GM18498 (cell line): ENCODE measurements around the gene TRAP1.
"Not testable (repeated sequence)": the region's sequence is repeated elsewhere in the genome, so short reads cannot be mapped to it uniquely, and the experiment has no call there.

Experiments
- ATAC-seq: cut with Tn5 transposase; IDR thresholded peaks from one replicate; pipeline ENCODE4 v1.9.1; 2021; ENCODE audit warnings: mild to moderate bottlenecking, moderate library complexity; ENCODE audit not compliant: unreplicated experiment

TRAP1 gene

DNA sequence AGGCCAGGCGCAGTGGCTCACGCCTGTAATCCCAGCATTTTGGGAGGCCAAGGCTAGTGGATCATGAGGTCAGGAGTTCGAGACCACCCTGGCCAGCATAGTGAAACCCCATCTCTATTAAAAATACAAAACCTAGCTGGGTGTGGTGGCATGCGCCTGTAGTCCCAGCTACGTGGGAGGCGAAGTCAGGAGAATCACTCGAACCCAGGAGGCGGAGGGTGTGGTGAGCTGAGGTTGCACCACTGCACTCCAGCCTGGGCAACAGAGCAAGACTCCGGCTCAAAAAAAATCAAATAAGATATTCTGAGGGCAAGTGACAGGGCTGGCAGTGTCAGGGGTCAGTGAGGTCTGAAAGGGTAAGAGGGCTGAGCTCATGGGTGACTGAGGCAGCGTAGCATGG is 2.9 kb downstream of the TRAP1 start:
- not testable (repeated sequence) for ATAC-seq

DNA sequence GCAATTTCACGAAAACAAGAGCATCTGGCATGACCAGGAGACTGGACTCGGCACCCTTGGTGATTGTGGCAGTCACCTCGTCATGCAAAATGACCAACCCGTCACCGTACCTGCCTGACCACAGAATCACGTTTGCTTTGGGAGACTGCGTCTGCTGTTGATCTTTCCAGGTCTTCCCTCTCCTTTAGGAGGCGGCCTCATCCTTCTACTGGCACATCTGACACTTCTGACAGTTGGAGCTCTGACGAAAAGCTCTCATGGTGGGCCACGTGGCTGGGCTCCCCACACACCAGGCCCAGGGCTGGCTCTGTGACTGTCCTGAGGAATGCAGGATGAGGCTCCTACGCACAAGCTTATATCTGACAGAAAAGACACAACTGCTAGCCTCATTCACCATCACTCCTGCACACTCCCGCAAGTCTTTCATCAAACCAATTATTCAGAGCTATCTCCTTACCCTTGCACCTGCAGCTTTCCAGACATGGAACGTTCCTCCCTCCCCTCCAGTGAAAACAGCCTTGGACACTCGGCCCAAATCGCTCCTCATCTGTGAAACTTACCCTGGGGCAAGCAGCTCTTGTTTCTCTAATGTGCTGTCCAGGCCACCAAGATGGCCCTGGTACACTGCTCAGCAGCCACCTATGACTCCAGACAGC is 3.6 kb downstream of the TRAP1 start:
- ATAC-seq = no peak

DNA sequence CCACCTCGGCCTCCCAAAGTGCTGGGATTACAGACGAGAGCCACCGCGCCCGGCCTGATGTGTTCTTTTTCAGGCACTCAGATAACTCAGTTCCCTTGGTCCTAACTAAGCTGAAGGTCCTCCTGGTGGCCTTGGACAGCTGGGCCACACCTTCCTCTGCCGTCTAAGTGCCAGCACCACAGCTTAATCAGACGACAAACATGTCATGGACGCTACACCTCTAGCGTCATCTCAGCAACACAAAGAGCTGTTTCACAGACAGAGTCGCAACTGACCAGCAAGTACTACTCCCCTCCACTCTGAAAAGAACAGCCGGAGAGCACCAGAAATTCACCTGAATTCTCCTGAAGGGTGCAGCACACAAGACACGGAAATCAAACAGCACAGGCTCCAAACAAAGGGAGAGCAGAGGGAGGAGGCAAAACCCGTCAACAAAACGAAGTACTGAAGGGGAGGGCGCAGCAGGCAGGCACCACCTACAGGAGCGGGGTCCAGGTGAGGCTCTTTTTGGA is 4.4 kb downstream of the TRAP1 start:
- ATAC-seq = no peak

DNA sequence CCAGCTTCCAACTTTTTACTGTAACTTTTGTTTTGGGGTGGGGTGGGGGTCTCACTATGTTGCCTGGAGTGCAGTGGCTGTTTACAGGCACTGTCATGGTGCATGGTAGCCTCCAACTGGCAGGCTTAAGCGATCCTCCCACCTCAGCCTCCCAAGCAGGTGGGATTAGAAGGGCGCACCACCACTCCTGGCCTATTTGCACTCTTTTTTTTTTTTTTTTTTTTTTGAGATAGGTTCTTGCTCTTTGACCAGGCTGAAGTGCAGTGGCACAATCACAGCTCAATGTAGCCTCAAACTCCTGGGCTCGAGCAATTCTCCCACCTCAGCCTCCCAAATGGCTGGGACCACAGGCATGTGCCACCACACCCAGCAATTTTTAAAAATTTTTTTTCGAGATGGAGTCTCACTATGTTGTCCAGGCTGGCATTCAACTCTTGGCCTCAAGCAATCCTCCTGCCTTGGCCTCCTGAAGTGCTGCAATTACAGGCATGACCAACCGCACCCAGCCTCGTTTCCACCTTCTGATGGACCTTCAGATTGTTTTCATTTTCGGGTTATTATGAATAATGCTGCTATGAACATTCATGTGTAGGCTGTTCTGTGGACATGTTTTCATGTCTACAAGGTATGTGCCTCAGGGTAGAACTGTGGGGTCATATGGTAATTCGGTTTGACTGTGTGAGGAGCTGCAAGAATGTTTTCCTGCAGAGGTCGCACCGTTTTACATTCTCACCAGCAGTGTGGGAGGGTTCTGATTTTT is 10.9 kb downstream of the TRAP1 start:
- no peak for ATAC-seq

DNA sequence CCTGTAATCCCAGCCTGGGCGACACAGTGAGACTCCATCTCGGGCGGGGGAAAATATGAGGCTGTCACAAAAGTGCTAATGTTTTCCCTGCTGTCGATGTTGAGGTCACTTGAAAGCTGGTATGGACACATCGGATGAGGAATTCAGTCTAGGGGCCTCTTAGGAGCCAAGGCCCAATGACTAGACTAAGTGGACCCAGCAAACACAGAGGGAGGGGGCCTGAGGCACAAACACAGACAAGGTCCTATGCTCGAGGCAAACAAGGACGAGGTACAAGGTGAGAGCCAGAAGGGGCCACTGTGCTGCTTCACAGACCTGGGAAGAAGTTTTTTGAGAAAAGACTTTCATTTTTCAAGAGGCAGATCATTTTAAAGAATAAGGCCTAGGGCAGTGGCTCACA is 15.2 kb downstream of the TRAP1 start:
- no peak for ATAC-seq

DNA sequence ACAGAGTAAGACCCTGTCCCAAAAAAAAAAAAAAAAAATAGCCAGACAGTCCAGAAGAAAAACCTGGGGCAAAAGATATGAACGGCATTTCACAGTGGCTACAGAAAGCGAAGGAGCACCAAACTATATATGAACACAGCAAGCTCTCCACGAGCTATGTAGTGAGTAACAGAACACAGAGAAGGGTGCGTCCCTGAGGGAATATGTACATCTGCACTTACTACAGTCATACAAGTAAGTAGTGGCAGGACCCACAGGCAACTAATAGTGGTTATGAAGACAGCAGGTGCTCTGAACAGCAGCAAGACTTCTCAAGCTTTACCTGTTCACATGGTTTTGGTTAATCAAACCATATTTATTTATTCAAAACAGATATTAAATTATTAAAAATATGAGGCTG is 15.8 kb downstream of the TRAP1 start:
- no peak for ATAC-seq

DNA sequence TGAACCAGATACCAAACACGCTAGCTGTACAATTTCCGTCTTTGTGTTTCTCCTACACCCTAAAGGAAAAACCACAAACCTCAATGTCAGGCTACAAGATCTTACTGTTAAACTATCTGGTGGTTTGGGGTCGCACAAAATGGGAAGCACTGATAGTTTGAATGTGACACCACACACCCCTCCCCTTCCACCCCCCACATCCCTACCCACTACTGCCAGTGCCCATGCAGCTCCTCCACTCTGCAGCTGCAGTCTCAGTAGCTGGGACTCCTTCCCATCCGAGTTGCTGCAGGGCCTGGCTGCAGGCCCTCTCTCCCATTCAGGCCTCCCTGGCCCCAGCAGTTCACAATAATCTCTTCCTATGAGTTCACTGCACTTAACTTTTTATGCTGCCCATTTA is 18.4 kb downstream of the TRAP1 start:
- ATAC-seq = no peak

DNA sequence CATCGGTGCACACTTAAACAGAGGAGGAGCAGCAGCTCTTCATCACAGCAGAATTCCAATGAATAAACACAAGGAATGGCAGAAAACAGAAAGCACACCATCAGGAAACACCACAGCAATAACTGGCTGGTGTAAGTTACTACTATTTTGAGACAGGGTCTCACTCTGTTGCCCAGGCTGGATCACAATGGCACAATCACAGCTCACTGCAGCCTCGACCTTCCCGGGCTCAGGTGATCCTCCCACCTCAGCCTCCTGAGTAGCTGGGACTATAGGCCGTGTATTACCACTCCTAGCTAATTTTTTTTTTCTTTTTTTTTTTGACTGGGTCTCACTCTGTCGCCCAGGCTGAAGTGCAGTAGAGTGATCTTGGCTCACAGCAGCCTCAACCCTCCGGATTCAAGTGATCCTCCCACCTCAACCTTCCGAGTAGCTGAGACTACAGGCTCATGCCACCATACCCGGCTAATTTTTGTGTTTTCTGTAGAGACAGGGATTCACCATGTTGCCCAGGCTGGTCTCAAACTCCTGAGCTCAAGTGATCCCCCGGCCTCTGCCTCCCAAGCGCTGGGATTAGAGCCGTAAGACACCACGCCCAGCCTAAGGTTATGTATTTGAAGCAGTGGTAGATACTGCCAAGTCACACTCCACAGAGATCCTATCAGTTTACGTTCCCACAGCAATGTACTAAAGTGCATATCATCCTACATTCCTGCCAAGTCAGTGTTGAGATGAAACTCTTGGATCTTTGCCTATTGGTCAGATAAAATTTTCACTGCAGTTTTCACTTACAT is 20.7 kb downstream of the TRAP1 start:
- no peak for ATAC-seq

DNA sequence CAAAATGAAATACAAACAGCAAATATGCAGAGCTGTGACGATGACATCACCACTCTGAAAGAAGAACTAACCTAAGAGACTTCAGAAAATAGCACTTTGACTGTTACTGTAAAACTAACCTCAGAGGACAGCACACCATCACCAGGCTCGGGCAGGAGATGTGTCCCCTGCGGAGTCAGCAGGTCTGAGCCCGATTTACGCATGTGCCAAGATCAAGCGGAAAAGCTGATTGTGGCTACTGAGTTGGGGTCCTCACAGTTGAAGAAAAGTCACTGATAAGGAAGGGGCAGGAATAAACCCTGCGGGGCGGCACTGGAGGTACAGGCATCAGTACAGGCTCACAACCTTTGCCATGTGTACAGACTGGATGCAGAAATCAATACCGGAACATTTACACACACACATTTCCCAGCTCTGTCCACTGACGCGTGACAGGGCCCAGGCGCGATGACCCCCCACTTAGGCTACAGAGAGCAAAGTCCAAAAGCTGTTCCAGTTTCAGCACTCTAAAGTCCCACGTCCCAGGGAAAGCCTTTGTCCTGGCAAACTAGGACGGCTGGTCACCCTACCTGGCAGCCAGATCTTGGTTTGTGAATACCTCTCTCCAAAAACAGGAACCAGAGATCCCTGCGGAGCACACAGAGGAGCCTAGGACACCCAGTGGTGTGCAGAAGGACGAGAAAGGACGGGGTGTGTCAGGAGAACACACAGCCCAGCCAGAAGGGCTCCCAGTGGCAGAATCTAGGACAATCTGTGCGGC is 21.5 kb downstream of the TRAP1 start:
- no peak for ATAC-seq

DNA sequence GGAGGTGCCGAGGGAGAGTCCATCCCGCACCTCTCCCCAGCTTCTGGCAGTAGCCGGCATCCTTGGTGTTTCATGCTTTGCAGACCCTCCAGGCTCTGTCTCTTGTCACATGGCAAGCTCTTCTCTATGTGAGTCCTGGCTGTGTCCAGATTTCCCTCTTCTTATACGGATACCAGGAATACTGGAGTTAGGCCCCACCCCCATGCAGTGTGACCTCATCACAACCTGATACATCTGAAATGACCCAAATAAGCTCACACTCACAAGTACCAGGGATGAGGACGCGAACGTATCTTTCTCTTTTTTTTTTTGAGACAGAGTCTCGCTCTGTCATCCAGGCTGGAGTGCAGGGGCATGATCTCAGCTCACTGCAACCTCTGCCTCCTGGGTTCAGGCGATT is 23.3 kb downstream of the TRAP1 start:
- no peak for ATAC-seq

DNA sequence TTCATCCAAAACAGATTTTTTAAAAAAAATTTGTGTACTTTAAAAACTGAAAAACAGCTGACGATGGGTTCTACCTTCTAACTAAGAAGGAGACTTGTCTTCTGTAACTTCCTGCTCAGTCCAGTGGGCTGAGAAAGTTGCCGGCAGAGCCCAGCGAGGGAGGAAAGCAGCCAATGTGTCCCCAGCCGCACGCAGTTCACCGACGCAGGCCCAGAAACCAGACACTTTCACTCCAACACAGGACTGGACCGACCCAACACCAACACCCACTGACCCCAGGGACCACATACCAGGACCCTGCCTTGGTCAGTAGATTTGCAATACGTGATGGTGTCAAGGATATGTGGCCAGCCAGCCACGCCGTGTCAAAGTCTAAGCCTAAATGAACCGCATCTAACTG is 25.6 kb downstream of the TRAP1 start:
- no peak for ATAC-seq

DNA sequence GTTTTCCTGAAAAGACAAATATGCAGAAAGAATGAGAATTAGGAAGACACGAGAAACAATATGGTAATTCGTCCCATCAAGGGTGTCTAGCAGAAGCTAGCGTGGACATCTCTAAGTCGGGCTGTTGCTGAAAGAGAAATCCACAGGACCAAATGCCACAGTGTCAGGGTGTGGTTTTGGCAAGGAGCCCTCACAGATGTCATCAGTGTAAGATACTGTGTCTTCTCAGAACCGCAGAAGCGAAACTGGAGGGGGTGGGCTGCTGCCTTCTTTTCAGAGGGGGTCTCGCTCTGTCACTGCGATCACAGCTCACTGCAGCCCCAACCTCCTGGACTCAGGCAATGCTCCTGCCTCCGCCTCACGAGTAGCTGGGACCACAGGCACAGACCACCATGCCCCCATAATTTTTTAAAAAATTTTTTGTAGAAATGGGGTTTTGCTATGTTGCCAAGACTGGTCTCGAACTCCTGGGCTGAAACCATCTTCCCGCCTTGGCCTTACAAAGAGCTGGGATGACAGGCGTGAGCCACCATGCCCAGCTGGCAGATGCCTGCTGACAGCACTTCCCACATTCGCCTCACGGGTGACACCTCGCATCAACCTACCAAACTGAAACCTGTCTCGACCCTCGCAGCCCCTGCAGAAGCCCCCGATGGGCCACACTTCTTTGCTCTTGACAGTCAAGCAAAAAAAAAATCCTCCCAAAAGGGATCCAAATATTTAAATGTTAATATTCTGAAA is 26.2 kb downstream of the TRAP1 start:
- no peak for ATAC-seq

DNA sequence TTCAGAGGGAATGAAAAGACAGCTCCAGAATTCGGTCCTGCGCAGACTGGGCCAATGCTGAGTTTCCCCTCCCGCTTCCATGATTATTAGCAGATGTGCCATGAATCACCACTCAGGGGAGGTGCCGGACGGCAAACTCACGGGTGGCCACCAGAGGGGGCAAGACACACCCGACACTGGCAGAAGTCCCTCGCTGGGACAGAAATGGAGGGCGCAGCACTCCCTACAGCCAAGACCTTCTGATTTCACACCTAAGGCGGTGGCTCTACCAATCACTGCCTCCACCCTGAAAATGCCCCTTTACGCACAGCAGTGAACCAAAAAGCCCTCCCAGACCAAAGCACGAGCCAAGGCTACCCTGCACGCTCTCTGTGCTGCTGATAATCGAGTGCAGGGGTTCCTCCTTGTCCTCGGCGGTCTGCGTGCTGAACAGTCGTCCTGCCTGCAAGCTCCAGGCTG is 26.8 kb downstream of the TRAP1 start:
- peak; percentile 68 for ATAC-seq

DNA sequence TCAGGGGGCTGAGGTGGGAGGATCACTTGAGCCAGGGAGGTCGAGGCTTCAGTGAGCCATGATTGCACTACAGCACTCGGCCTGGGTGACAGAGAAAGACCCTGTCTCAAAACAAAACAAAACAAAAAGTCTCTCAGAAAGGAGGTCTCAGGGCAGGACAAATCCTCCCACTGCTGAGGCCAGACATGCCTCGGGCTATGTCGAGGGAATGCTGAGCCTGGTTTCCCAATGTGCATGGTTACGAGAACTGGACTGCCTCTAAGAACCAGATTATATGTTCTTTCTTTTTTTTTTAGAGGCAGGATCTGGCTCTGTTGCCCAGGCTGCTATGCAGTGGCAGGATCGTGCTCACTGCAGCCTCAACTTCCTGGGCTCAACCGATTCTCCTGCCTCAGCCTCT is 27.6 kb downstream of the TRAP1 start:
- ATAC-seq = no peak

DNA sequence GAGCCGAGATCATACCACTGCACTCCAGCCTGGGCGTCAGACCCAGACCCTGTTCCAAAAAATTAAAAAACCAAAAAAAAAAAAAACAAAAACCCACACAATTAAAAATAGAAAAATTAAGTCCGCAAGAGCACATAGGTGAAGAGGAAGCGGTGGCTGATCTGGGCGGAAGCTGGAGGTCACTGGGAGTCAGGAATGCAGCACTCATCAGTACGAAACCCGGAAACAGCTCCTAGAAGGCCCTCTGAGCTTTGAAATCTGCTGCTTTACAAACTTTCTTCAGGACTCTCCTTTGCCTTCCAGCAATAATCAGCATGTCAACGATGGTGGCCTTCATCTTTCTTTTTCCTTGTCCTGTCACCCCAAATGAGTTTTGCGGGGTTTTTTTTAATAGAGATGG is 29.5 kb downstream of the TRAP1 start:
- ATAC-seq = no peak

DNA sequence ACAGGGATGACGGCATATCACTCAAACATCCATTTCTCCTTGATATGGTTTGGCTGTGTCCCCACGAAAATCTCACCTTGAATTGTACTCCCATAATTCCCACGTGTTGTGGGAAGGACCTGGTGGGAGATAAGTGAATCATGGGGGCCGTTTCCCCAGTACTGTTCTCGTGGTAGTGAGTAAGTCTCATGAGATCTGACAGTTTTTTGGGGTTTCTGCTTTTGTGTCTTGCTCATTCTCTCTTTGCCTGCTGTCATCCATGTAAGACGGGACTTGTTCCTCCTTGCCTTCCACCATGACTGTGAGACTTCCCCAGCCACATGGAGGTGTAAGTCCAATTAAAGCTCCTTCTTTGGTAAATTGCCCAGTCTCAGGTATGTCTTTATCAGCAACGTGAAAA is 30.3 kb downstream of the TRAP1 start:
- no peak for ATAC-seq

DNA sequence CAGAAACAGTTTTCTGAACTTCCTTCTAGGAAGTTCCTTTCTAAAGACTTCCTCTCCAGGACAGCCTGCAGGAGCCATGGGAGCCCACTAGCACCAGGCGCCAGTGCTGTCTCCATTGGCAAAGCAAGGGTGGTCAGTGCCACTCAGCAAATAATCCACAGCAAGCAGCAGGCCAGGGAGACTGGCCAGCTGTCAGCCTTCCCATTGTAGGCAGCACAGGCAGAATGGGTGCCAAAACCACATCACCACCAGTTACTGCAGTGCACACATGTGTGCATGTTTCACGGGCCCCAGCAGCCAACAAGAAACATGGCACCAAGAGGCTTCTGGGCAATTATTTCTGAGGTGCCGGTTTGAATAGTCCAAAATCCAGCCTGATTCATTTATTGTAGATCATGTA is 36.1 kb downstream of the TRAP1 start:
- no peak for ATAC-seq

DNA sequence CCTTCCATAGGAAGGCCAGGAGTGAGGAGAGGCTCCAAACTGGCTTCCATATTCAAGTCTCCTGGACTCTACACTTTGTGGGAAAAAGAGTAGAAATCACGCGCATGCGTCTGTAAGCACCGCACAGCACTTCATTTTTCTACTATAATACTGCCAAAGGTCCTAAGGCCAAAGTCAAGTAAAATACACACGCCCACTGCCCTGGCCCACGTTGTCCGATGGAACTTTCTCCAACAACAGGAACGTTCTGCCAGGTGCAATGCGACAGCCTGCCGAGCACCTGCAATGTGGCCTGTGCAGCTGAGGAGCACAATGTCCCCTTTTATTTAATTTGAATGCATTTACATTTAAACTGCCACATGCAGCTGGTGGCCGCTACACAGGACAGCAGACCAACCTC is 39.3 kb downstream of the TRAP1 start:
- no peak for ATAC-seq

DNA sequence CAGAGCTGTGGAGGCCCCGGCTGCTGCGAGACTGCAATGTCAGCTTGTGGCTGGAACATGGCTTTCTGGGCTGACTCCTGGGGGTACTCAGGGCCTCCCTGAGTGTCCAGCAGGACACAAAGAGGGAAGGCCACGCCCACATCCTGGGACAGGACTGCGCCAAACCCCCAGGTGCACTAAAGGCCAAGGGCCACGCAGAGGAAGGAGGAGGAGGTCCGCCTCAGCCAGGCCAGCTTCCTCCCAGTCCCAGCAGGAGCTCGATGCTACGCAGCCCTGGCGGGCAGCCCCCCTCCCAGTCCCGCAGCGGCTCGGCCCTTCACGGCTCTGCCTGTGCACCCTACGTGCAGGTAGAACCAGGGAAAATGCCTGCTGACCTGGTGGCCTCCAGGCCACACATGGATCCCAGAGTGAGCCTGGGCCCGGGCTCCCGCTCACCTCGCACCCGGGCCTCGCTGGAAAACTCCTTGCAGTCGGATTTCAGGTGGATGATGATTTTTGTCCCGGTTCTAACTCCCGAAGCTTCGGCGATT is 41.7 kb downstream of the TRAP1 start:
- ATAC-seq = no peak
